SH-SY5Y (cell line): ENCODE results near the gene ANKUB1.

Experiments used
- GATA2 ChIP-seq: IDR thresholded peaks from 2 replicates; pipeline ENCODE4 v1.6.1; 2011; ENCODE audit warnings: mild to moderate bottlenecking, low read depth, low read length
- GATA3 ChIP-seq: IDR thresholded peaks from 2 replicates; pipeline ENCODE4 v1.6.1; 2011; ENCODE audit warnings: low read depth, mild to moderate bottlenecking, low read length, moderate library complexity

The ANKUB1 gene

DNA sequence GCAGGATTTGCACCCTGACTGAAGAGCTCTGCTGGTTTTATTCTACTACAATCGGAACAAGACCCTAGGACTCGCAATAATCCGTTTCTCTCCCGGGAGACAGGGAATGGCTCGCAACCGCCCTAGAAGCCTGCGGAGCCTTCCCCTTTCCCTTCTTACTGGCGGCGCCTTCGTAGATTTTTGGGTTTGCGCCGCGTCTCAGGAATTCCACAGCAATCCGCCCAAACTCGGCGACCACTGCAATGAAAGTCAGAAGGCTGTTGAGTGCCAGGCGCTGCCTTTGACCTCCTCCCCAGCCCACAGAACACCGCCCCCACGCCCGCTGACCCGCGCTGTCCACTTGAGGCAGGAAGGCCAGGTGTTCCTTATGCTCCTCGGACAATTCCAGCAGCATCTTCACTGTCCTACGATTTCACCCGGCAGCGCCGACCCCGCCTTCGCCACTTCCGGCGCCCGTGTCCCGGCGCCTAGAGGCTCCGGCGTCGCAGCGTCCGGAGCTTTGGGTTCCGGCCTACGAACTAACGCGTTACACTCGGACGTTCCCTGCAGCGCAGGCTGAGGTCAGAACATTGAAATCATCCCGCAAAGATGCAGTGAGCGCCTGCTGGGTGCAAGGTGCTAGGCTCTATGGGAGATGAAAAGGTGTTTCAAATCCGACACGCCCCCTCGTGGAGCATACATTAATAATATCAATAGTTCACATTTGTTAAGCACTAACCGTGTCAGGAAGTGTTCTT is 40.1 kb downstream of the ANKUB1 start, which contains the start of gene COMMD2:
Gene COMMD2, minus strand, starts transcription at position 439 of the 737 bp plus-strand sequence. Its CDS starts 45 bp downstream, at position 394.
- no peak for TF ChIP-seq GATA3
- TF ChIP-seq GATA2: no peak; the same call in 1 of the 2 replicates

DNA sequence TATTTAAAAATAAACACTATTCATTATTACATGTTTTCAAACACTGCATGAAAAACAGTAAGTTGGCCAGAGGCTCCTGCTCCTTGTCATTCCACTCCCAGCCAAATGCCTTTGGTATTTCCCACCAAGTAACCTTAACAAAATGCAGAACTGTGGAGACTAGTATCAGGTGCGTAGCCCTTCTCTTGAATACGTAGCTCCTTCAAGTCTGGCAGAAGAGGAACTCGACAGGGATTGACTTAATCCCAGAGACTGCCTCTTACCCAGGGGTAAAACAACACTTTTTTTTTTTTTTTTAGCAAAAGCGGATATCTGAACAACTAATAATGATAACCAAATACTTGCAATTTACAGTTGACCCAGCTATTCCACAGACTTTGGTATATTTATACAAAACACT is 40.8 kb downstream of the ANKUB1 start:
- TF ChIP-seq GATA3: no peak
- no peak for TF ChIP-seq GATA2

DNA sequence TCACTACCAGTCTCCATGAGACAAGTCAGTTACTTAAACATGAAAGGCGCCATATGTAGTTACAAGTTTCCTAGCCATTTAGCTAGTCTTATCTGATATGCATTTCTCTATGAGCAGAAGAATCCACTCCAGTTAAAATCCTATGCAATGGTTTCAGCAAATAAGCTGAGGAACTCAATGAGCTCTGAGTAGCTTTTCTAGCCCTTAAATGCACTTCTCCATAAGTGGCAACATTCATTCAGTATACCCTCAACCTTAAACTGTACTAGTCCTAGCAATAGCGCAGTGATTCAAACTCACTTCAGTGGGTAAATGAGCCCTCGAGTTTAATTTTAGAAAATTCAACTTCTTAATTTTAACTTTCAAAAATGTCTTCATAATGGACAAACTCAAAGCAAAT is 47.7 kb downstream of the ANKUB1 start:
- TF ChIP-seq GATA3 (no peak), GATA2 (no peak)

DNA sequence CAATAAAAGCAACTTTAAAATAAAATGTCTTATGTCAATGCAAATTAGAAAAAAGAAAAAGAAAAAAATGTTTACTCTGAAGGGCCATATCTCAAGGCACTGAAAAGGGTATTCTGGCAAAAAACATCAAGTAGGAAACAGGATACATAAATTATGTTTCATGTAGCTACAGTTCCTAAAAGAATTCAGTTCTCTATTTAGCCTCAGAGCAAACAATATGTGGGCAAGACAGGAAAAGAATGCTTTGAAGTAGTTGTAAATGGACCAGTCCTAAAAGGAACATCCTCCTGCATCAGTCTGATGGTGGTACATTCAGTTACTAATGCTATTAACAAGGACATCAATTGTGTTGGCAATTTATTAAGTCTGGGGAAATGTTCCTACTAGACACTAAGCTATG is 48.2 kb downstream of the ANKUB1 start:
- TF ChIP-seq GATA2 (no peak), GATA3 (no peak)

DNA sequence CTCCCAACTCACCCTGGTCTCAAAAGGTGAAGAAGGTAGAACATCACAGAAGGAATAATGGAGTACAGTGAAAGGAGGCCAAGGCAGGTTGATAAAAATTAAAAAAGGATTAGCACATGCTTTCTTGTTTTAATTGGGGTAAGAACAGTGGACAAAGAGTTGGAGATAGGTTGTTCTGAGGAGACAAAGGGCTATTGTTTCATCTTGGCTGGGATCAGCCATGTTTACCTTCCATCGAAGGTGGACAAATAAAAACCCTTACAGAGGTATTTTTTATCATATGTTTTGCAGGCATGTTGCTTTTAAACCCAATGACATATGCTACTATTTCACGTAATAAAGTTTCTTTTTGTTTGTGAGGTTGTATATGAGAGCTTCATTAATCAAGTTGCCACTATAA is 53.0 kb downstream of the ANKUB1 start:
- TF ChIP-seq GATA3 (no peak), GATA2 (no peak)

DNA sequence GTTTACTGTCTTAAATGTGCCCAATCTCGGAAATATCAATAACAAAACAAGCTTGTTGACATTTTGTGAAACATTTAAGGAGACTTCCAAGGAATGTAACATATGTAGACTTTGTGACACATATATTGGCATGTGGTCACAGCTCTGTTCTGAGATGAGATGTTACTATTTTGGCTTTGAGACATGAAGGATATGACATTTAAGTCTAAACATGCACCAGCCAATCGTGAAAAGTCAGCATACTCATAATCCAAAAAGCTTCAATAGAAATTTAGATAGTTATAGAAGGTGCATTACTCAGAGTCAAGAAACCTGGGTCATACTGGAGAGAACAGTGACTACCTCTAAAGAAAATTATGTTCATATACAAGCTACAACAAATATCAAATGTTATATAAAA is 53.5 kb downstream of the ANKUB1 start:
- no peak for TF ChIP-seq GATA3
- TF ChIP-seq GATA2: no peak

DNA sequence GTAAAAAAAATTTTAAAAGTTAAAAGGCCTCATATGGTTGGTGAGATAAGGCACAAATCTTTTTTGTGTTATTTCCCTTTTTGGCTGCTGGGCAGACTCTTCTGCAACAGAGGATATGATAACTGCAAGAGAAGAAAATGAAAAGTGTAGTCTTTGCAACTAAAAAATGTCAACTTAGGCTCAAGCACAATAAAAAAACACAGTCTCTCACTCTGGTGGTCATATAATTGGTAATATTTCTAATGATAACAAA is 55.5 kb downstream of the ANKUB1 start:
- no peak for TF ChIP-seq GATA2
- no peak for TF ChIP-seq GATA3

DNA sequence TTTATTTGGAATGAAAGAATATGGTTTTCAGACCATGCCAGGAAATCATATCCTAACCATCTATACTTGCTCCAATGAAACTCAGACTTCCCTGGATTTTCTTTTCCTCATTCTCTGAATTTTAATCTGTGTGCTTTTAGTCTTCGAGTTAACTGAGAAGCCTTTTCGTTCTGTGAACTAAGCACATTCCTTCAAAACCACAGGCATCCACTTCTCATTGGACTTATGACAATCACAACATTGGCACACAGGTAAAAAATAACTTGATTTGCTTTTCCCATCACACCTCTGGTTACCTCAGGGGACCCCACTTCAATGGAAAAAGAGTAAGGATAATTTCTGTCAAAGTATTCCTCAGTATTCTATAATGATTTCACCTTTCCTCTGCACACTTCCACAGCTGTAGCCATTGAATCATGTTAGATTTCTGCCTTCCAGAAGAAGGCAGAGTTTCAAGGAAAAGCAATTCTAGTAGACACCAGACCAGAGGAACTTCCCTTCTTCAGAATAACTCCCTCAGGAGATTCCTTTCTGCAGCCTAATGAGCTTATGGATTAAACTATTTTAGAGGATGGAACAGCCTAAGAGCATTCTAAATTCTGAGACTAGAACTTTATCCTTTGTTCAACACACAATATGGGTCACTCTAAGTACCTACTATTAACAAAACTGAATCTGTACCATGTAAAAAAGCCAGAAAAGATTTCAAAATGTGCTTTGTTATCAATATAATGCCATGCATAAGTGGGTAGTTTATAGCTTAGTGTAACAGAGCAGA is 56.0 kb downstream of the ANKUB1 start:
- TF ChIP-seq GATA3 (no peak), GATA2 (no peak)

DNA sequence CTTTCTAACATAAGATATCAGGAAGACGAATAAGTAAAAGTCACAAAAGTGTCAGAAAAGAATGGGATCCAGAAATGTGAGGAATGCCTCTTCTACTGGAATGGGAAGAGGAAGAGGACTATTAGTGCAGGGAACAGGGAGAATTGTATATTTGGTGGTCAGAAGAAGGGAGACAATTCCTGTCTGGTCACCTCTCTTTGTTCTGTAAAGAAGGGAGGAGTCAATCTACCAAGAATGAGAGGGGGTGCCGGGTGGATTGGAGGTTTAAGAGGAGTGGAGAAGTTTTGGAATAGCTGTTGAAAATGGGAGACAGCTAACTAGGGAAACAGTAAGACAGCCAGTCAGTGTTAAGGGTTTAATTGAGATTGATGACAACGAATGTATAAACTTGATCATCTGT is 60.1 kb downstream of the ANKUB1 start:
- TF ChIP-seq GATA3 (no peak), GATA2 (no peak)

DNA sequence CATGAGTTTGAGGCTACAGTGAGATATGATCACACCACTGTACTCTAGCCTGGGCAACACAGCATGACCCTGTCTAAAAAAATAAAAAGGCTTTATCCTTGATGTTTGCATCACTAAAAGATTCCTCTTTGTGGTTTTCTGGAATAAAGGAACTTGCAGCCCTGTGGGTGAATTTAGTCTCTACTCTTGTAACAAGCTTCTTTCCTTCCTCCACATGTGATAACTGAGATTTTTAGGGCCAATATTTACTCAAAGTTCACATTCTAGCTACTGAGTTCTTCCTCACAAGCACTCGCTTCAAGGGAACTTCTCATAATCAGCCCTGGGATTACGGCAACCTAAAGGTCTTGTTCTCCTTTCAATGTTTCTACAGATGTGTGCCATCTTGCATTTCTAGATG is 64.7 kb downstream of the ANKUB1 start:
- no peak for TF ChIP-seq GATA3
- TF ChIP-seq GATA2: no peak

DNA sequence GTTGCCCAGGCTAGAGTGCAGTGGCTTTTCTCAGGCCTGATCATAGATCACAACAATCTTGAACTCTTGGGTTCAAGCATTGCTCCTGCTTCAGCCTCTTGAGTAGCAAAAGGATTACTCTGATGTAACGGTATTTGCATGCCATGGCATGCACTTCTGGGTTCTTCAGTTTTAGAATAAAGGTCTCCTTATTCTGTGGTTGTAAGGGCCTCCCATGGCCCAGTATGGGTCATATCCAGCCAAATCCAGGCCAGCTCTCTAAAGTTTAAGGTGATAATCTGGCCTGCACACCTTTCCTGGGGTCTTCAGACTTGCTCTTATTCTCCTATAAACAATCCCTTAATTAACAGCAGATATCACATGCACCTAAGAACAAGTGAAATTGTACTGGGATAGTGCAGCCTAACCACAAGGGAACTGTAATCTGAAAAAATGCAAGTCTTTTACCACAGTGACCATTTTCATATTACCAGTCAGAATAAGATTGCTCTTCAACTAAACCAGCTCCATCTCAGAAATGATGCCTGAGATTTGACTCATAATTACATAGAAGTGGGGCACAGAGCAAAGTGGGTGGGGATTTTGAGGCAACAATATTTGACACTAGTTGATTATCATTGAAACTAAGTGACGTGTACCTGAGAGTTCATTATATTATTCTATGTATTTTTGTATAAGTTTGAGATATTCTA is 65.5 kb downstream of the ANKUB1 start:
- TF ChIP-seq GATA2: no peak
- no peak for TF ChIP-seq GATA3

DNA sequence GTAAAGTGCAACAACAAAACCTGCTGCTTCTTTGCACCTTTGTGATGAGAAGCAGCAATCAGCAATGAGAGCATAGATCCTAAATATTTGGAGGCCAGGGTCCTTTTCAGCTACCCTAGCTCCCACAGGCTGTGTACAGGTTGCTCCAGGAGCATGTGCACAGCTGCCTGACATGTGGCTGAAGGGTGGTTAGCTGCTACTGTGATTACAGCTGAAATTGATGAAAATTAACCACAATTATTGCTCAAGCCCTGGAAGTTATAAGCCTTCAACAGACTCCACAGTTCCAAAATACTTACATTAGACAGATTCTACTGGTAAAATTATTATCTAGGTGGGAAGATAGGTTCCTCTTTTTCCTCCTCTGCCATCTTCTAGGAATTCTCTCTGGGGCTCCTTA is 68.6 kb downstream of the ANKUB1 start:
- TF ChIP-seq GATA2 (no peak), GATA3 (no peak)

DNA sequence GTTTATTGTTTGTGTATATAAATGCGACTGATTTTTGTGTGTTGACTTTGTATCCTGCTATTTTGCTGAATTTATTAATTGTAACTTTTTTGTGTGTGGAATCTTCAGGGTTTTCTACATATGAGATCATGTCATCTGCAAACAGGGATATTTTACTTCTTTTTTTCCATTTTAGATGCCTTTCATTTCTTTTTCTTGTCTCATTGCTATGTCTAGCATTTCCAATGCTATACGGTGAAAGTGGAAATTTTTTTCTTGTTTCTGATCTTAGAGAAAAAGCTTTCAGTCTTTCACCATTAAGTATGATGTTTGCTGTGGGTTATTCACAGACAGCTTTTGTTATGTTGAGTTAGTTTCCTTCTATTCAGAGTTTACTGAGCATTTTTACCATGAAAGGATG is 71.4 kb downstream of the ANKUB1 start:
- TF ChIP-seq GATA2: no peak
- no peak for TF ChIP-seq GATA3

DNA sequence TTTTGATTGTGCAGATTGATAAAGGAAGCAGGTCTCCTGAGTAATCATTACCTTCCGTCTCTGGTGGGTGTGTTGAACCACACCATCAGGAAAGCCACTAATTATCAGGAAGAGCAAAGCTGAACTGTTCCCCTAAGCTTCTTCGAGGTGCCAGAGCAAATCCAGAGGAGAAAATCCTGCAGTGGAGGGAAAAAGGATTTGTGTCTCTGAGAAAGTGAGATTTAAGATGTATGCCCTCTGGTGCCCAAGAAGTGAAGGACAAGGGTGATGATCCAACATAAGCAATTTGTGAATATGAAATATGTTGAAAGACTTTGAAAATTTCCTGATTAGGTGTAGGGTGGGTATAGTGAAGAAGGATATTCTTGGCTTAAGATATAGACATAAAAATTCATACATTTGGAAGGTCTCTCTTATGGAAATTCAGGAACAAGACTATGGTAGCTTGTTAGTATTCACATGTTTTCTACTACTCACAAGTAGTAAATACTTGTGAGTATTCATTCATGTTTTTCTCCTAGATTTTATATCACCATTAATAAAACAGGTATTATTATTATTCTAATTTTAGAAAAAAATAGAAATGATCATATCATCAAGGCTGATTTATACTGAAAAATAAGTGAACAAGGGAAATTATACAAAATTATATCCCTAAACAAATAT is 74.8 kb downstream of the ANKUB1 start:
- TF ChIP-seq GATA3 (no peak), GATA2 (peak; percentile 17; the same call in 1 of the 2 replicates)
